ENCODE measurements around the gene PRR5L.

DNA sequence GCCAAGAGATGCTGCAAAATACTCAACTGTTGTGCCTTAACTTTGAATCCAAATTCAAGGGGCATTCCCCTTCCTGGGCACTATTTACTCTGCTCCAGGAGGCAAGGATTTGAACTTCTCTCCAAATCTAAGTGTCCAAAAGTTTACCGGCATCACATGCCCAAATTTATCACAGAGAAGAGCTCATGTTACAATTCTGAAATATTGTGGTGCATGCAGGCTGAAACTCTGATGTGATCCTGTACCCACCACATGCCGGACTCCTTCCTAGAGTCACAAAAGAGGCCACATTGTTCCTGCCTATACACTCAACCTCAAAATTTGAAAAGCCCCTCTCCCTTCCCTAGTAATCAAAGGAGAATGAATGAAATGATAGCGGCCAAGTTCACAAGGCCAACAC lies 212.7 kb downstream of the PRR5L start:
- TF ChIP-seq EZH2 (optimal IDR thresholded peaks at IDR 0.05; ENCODE audit: low read depth, low read length) = no peak
- TF ChIP-seq, protein P1, sequence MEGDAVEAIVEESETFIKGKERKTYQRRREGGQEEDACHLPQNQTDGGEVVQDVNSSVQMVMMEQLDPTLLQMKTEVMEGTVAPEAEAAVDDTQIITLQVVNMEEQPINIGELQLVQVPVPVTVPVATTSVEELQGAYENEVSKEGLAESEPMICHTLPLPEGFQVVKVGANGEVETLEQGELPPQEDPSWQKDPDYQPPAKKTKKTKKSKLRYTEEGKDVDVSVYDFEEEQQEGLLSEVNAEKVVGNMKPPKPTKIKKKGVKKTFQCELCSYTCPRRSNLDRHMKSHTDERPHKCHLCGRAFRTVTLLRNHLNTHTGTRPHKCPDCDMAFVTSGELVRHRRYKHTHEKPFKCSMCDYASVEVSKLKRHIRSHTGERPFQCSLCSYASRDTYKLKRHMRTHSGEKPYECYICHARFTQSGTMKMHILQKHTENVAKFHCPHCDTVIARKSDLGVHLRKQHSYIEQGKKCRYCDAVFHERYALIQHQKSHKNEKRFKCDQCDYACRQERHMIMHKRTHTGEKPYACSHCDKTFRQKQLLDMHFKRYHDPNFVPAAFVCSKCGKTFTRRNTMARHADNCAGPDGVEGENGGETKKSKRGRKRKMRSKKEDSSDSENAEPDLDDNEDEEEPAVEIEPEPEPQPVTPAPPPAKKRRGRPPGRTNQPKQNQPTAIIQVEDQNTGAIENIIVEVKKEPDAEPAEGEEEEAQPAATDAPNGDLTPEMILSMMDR (IDR thresholded peaks at IDR 0.05; ENCODE audit: low read length) = no peak

Data from MM.1S (cell line).